Measurements from ENCODE around the gene EPHB2. TPM values are rescaled to one million over a fixed set of nuclear protein-coding genes. Genes with fewer than 3 reads are reported as not detected.

Gene EPHB2
- total and polyA plus RNA-seq, 2 donors (not counting 1 experiment from before 2014, with no cell fraction given) = 0.07 to 0.39 TPM

DNA sequence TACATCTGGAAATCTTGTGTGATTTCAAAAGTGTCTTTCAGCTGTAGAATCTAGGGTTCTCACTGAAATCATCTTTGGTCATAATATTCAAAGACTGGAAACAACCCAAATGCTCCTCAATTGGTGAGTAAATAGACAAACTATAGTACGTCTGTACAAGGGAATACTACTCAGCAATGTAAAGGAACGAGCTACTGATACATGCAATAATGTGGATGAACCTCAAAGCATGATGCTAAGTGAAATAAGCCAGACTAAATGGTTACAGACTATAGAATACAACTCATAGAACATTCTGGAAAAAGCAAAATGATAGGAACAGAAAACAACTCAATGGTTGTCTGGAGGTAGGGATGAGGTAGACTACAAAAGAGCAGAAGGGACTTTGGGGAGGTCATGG, 259.5 kb downstream of the EPHB2 start:
- Mint-ChIP-seq H3K4me1 (no peaks in the 10 kb centered on the region), H3K9me3 (ENCODE audit: insufficient read depth) (peaks cover 6% of the 10 kb centered on the region), H3K27ac (no peak overlapping the region), H3K27me3 (peaks cover 62% of the 10 kb centered on the region), H3K4me3 (no peak overlapping the region)
- Histone ChIP-seq H3K36me3 (replicated peaks in 1 of 2; ENCODE audit: control extremely low read depth in 1 of 2, control insufficient read depth in 1 of 2, extremely low read depth in 1 of 2, insufficient read depth in 2 of 2, low read length in 1 of 2) (no peaks in the 10 kb centered on the region), H4K20me1 (ENCODE audit: control insufficient read depth, insufficient read depth, low read length, poor library complexity, severe bottlenecking) (no peaks in the 10 kb centered on the region), H3K4me1 (ENCODE audit: control insufficient read depth in 2 of 2, insufficient read depth in 2 of 2, low read length in 2 of 2) (no peaks in the 10 kb centered on the region), H3K4me3 (ENCODE audit: control extremely low read depth in 1 of 5, extremely low read depth in 1 of 5, insufficient read depth in 1 of 5, low read depth in 2 of 5, low read length in 4 of 5) (no peak overlapping the region), H2AFZ (ENCODE audit: insufficient read depth, low read depth, low read length, poor library complexity, severe bottlenecking) (no peak overlapping the region), H3K4me2 (replicated peaks; ENCODE audit: low read depth, low read length, poor library complexity, severe bottlenecking) (no peak overlapping the region), H3K9ac (ENCODE audit: low read length) (no peak overlapping the region), H3K9me3 (ENCODE audit: control extremely low read depth in 1 of 3, control insufficient read depth in 2 of 3, insufficient read depth in 1 of 3, low read length in 2 of 3) (peaks cover 0 to 13% (median 7%) of the 10 kb centered on the region in 3 donors), H3K79me2 (ENCODE audit: control insufficient read depth, insufficient read depth, low read length) (no peaks in the 10 kb centered on the region), H3K27me3 (replicated peaks in 1 of 4; ENCODE audit: control extremely low read depth in 1 of 4, control insufficient read depth in 3 of 4, insufficient read depth in 4 of 4, low read length in 3 of 4) (peaks cover 0 to 18% (median 10%) of the 10 kb centered on the region in 4 experiments), H3K27ac (ENCODE audit: low read length in 2 of 2) (no peak overlapping the region)
- WGBS (ENCODE audit: insufficient coverage) = no CpG with 5 or more reads among the region's 2 CpGs
- intact Hi-C loops (cut with micrococcal nuclease) = no loop called here
- CTCF ChIA-PET = no interaction called here
- DNase-seq (no peak), ATAC-seq (ENCODE audit: low read depth) (no peak)
- no peak for TF ChIP-seq EZH2 (IDR thresholded peaks at IDR 0.05; ENCODE audit: borderline replicate concordance, insufficient read depth, low read depth, low read length, poor library complexity, severe bottlenecking)
- TF ChIP-seq, protein P1, sequence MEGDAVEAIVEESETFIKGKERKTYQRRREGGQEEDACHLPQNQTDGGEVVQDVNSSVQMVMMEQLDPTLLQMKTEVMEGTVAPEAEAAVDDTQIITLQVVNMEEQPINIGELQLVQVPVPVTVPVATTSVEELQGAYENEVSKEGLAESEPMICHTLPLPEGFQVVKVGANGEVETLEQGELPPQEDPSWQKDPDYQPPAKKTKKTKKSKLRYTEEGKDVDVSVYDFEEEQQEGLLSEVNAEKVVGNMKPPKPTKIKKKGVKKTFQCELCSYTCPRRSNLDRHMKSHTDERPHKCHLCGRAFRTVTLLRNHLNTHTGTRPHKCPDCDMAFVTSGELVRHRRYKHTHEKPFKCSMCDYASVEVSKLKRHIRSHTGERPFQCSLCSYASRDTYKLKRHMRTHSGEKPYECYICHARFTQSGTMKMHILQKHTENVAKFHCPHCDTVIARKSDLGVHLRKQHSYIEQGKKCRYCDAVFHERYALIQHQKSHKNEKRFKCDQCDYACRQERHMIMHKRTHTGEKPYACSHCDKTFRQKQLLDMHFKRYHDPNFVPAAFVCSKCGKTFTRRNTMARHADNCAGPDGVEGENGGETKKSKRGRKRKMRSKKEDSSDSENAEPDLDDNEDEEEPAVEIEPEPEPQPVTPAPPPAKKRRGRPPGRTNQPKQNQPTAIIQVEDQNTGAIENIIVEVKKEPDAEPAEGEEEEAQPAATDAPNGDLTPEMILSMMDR (IDR thresholded peaks at IDR 0.05) = no peak
- POLR2A ChIA-PET = interaction anchor here (0.7 kb wide), 1 partner anchor 680 kb away, joined by 5 read pairs; no protein-coding TSS in a partner anchor

Small RNA genes lying within 50 kb of the gene (small RNA-seq; reads per million reads assigned to genes)
- gene MIR4253 (ENCODE audit: insufficient read length, low read depth, low replicate concordance) = not detected
- gene MIR4684 (ENCODE audit: insufficient read length, low read depth, low replicate concordance) = not detected

Other genes starting within 250 kb of the EPHB2 start
- gene EPHA8, start 147.3 kb upstream of the EPHB2 start, total RNA-seq = not detected in 2 replicates
- gene EPHA8, start 147.3 kb upstream of the EPHB2 start, polyA plus RNA-seq = not detected in 2 replicates
- not detected in 2 replicates for gene C1QA, start 74.2 kb upstream of the EPHB2 start, total RNA-seq
- 0.16 and 0.27 TPM in 2 replicates for gene C1QA, start 74.2 kb upstream of the EPHB2 start, polyA plus RNA-seq
- gene C1QC, start 67.2 kb upstream of the EPHB2 start, total RNA-seq = 0.73 TPM in 1 of 2 replicates, not detected in the other
- gene C1QC, start 67.2 kb upstream of the EPHB2 start, polyA plus RNA-seq = not detected in 2 replicates
- gene C1QB, start 57.6 kb upstream of the EPHB2 start, total RNA-seq = not detected in 2 replicates
- gene C1QB, start 57.6 kb upstream of the EPHB2 start, polyA plus RNA-seq = 0.16 and 0.48 TPM in 2 replicates

All from B cell (primary cell).